H9 (cell line): ENCODE measurements around the gene TMOD3. TPM values are rescaled to one million over a fixed set of nuclear protein-coding genes. Genes with fewer than 3 reads are reported as not detected.

Experiments used
- DNase-seq: peaks from one replicate; pipeline ENCODE4 v3.0.0-alpha.2; 2017
- H2AFZ ChIP-seq: one replicate; pipeline ENCODE4 v1.6.1; 2013; ENCODE audit warnings: mild to moderate bottlenecking, low read length, control low read depth, moderate library complexity
- H2AK5ac ChIP-seq: 2 replicates; pipeline ENCODE4 v1.6.1; 2013; ENCODE audit warnings: low read length, control low read depth, mixed read lengths; ENCODE audit not compliant: insufficient read length
- H2BK120ac ChIP-seq: one replicate; pipeline ENCODE4 v1.6.1; 2013; ENCODE audit warnings: low read depth, mild to moderate bottlenecking, low read length, control low read depth, inconsistent platforms; ENCODE audit not compliant: poor library complexity, severe bottlenecking
- H2BK12ac ChIP-seq: 2 replicates; pipeline ENCODE4 v1.6.1; 2013; ENCODE audit warnings: low read length, control low read depth, mixed read lengths, low read depth; ENCODE audit not compliant: insufficient read length
- H2BK15ac ChIP-seq: 2 replicates; pipeline ENCODE4 v1.6.1; 2013; ENCODE audit warnings: low read depth, low read length, control low read depth
- H2BK20ac ChIP-seq: one replicate; pipeline ENCODE4 v1.6.1; 2013; ENCODE audit warnings: low read depth, mild to moderate bottlenecking, low read length, control low read depth, inconsistent platforms; ENCODE audit not compliant: poor library complexity, severe bottlenecking
- H2BK5ac ChIP-seq: 2 replicates; pipeline ENCODE4 v1.6.1; 2013; ENCODE audit warnings: low read length, control low read depth, mixed read lengths; ENCODE audit not compliant: insufficient read length
- H3K14ac ChIP-seq: 2 replicates; pipeline ENCODE4 v1.6.1; 2013; ENCODE audit warnings: low read length, control low read depth; ENCODE audit not compliant: insufficient read depth
- H3K18ac ChIP-seq: 2 replicates; pipeline ENCODE4 v1.6.1; 2013; ENCODE audit warnings: low read depth, mild to moderate bottlenecking, mixed read lengths, low read length, control low read depth; ENCODE audit not compliant: insufficient read length
- H3K23ac ChIP-seq: 2 replicates; pipeline ENCODE4 v1.6.1; 2013; ENCODE audit warnings: low read length, control low read depth, mixed read lengths, low read depth; ENCODE audit not compliant: insufficient read length
- H3K23me2 ChIP-seq: 2 replicates; pipeline ENCODE4 v1.6.1; 2013; ENCODE audit warnings: low read depth, mild to moderate bottlenecking, mixed read lengths, low read length, control low read depth; ENCODE audit not compliant: insufficient read length, poor library complexity, severe bottlenecking
- H3K27ac ChIP-seq: 2 replicates; pipeline ENCODE4 v1.5.1; 2013; ENCODE audit warnings: low read length, control low read depth, mixed read lengths, low read depth; ENCODE audit not compliant: insufficient read length
- H3K27me3 ChIP-seq: 2 replicates; pipeline ENCODE4 v1.6.1; 2013; ENCODE audit warnings: low read length, control low read depth, inconsistent platforms; ENCODE audit not compliant: insufficient read depth
- H3K4ac ChIP-seq: 2 replicates; pipeline ENCODE4 v1.6.1; 2013; ENCODE audit warnings: low read depth, mild to moderate bottlenecking, control low read depth, inconsistent platforms, low read length, moderate library complexity
- H3K4me1 ChIP-seq: 2 replicates; pipeline ENCODE4 v1.6.1; 2013; ENCODE audit warnings: low read length, control low read depth, inconsistent platforms; ENCODE audit not compliant: insufficient read depth
- H3K4me2 ChIP-seq: 2 replicates; pipeline ENCODE4 v1.6.1; 2013; ENCODE audit warnings: low read length, control low read depth, mixed read lengths; ENCODE audit not compliant: insufficient read length, insufficient read depth
- H3K56ac ChIP-seq: 2 replicates; pipeline ENCODE4 v1.6.1; 2013; ENCODE audit warnings: low read depth, mild to moderate bottlenecking, mixed read lengths, low read length, control low read depth; ENCODE audit not compliant: insufficient read length
- H3K79me1 ChIP-seq: 2 replicates; pipeline ENCODE4 v1.6.1; 2013; ENCODE audit warnings: low read depth, mild to moderate bottlenecking, moderate library complexity, low read length, control low read depth, inconsistent platforms; ENCODE audit not compliant: insufficient read depth, poor library complexity, severe bottlenecking
- H3K79me2 ChIP-seq: 2 replicates; pipeline ENCODE4 v1.6.1; 2013; ENCODE audit warnings: low read length, control low read depth, inconsistent platforms; ENCODE audit not compliant: insufficient read depth
- H3K9ac ChIP-seq: 2 replicates; pipeline ENCODE4 v1.6.1; 2013; ENCODE audit warnings: low read length, control low read depth, mixed read lengths; ENCODE audit not compliant: insufficient read length; ENCODE audit errors: extremely low read depth
- H3K9me3 ChIP-seq: one replicate; pipeline ENCODE4 v1.6.1; 2013; ENCODE audit warnings: low read depth, low read length, inconsistent platforms; ENCODE audit not compliant: control insufficient read depth
- H3T11ph ChIP-seq: one replicate; pipeline ENCODE4 v1.6.1; 2013; ENCODE audit warnings: mild to moderate bottlenecking, low read length, control low read depth, inconsistent platforms
- H4K20me1 ChIP-seq: one replicate; pipeline ENCODE4 v1.6.1; 2013; ENCODE audit not compliant: control insufficient read depth, insufficient read length, insufficient read depth
- H4K5ac ChIP-seq: 2 replicates; pipeline ENCODE4 v1.6.1; 2013; ENCODE audit warnings: low read depth, mild to moderate bottlenecking, mixed read lengths, low read length, control low read depth; ENCODE audit not compliant: insufficient read length
- H4K8ac ChIP-seq: replicated peaks from 2 replicates; pipeline ENCODE4 v1.6.1; 2013; ENCODE audit warnings: low read length, control low read depth, mixed read lengths, low read depth; ENCODE audit not compliant: insufficient read length
- H4K91ac ChIP-seq: 2 replicates; pipeline ENCODE4 v1.6.1; 2013; ENCODE audit warnings: low read depth, mild to moderate bottlenecking, moderate library complexity, mixed read lengths, low read length, control low read depth; ENCODE audit not compliant: insufficient read length
- H3K27ac Mint-ChIP-seq, 3 experiments: 2 replicates in 2 of 3; 3 replicates in 1 of 3; pipeline ENCODE4 v1.8.0; 2020 to 2021; ENCODE audit warnings: mixed read lengths in 3 of 3, mild to moderate bottlenecking in 1 of 3, moderate library complexity in 1 of 3
- H3K27me3 Mint-ChIP-seq: 2 replicates; pipeline ENCODE4 v1.8.0; 2021; ENCODE audit warnings: low read depth, mild to moderate bottlenecking, moderate library complexity, mixed read lengths
- H3K36me3 Mint-ChIP-seq, 3 experiments: 2 replicates in 2 of 3; 3 replicates in 1 of 3; pipeline ENCODE4 v1.8.0; 2020 to 2021; ENCODE audit warnings: low read depth in 3 of 3, mixed read lengths in 3 of 3; ENCODE audit not compliant: insufficient read depth in 1 of 3
- H3K4me1 Mint-ChIP-seq, 2 experiments: 2 replicates each; pipeline ENCODE4 v1.8.0; 2020; ENCODE audit warnings: mixed read lengths in 2 of 2
- H3K4me3 Mint-ChIP-seq, 2 experiments: 2 replicates in 1 of 2; 3 replicates in 1 of 2; pipeline ENCODE4 v1.8.0; 2020 to 2021; ENCODE audit warnings: mild to moderate bottlenecking in 2 of 2, mixed read lengths in 2 of 2, moderate library complexity in 1 of 2
- H3K9me3 Mint-ChIP-seq, 2 experiments: 2 replicates in 1 of 2; 3 replicates in 1 of 2; pipeline ENCODE4 v1.8.0; 2020; ENCODE audit warnings: mild to moderate bottlenecking in 2 of 2, mixed read lengths in 2 of 2, moderate library complexity in 1 of 2
- WGBS: extraction: QIAGEN DNeasy Blood & Tissue Kit; methylation state at CpG from one replicate; pipeline ENCODE4 v1.1.7; 2013; ENCODE audit warnings: missing lambda C conversion rate, low lambda C conversion rate, mixed read lengths; ENCODE audit not compliant: insufficient read length; ENCODE audit errors: extremely low coverage; 5-methylcytosine and 5-hydroxymethylcytosine counted together
- total RNA-seq: library from RNA; stranded (reverse); gene quantifications from 2 replicates; pipeline ENCODE4 v1.2.1, GENCODE V29; 2021
- TF ChIP-seq, protein P1 (sequence below): fragments of 200-600 bp; sonication (generic); conservative IDR thresholded peaks from 3 replicates; pipeline ENCODE4 v1.8.0; 2021; ENCODE audit warnings: antibody characterized with exemption, mild to moderate bottlenecking

TMOD3 gene
- total RNA-seq, 1 experiment from 2014 or later, result 24.7 TPM

DNA sequence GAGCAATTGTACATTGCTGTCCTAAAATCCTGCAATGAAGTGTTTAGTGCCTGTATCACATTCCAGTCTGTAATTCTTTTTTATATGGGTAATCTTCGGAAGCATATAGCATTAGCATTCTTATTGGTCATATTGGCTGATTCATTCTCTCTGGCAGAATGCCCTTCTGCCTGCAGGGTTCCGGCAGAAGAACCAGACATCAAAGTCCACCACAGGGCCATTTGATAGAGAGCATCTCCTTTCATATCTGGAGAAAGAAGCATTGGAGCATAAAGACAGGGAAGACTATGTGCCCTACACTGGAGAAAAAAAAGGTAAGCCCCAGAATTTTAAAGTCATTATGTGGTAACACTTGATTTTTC, 39.6 kb downstream of the TMOD3 start:
- H2BK15ac ChIP-seq, result no peak overlapping the region
- H3T11ph ChIP-seq, result no peak overlapping the region
- H4K91ac ChIP-seq, result no peak overlapping the region
- H3K4me2 ChIP-seq, result no peak overlapping the region
- Mint-ChIP-seq H3K4me1 (peaks cover 18 to 20% of the 10 kb centered on the region in 2 experiments), H3K4me3 (no peak overlapping the region), H3K27ac (no peak overlapping the region), H3K9me3 (no peaks in the 10 kb centered on the region), H3K27me3 (no peaks in the 10 kb centered on the region), H3K36me3 (peaks cover 22 to 30% (median 24%) of the 10 kb centered on the region in 3 experiments)
- no peak overlapping the region for H2BK12ac ChIP-seq
- H2BK120ac ChIP-seq, result no peak overlapping the region
- H2AK5ac ChIP-seq, result no peak overlapping the region
- no peak for DNase-seq
- H3K14ac ChIP-seq, result no peak overlapping the region
- H2BK5ac ChIP-seq, result no peak overlapping the region
- no peaks in the 10 kb centered on the region for H4K20me1 ChIP-seq
- H3K23ac ChIP-seq, result no peak overlapping the region
- no CpG with 5 or more reads among the region's 2 CpGs for WGBS
- H3K79me1 ChIP-seq, result no peaks in the 10 kb centered on the region
- H3K4me1 ChIP-seq, result peaks cover 4% of the 10 kb centered on the region; the same call in 1 of the 2 replicates
- TF ChIP-seq, protein P1, sequence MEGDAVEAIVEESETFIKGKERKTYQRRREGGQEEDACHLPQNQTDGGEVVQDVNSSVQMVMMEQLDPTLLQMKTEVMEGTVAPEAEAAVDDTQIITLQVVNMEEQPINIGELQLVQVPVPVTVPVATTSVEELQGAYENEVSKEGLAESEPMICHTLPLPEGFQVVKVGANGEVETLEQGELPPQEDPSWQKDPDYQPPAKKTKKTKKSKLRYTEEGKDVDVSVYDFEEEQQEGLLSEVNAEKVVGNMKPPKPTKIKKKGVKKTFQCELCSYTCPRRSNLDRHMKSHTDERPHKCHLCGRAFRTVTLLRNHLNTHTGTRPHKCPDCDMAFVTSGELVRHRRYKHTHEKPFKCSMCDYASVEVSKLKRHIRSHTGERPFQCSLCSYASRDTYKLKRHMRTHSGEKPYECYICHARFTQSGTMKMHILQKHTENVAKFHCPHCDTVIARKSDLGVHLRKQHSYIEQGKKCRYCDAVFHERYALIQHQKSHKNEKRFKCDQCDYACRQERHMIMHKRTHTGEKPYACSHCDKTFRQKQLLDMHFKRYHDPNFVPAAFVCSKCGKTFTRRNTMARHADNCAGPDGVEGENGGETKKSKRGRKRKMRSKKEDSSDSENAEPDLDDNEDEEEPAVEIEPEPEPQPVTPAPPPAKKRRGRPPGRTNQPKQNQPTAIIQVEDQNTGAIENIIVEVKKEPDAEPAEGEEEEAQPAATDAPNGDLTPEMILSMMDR, result no peak
- H3K23me2 ChIP-seq, result no peaks in the 10 kb centered on the region
- no peak overlapping the region for H2AFZ ChIP-seq
- no peak overlapping the region for H3K18ac ChIP-seq
- no peak overlapping the region for H3K56ac ChIP-seq
- H3K9ac ChIP-seq, result no peak overlapping the region
- H3K79me2 ChIP-seq, result no peaks in the 10 kb centered on the region
- no peaks in the 10 kb centered on the region for H3K27me3 ChIP-seq
- H4K5ac ChIP-seq, result no peak overlapping the region
- H3K27ac ChIP-seq, result no peak overlapping the region
- H4K8ac ChIP-seq, result no peak overlapping the region
- H2BK20ac ChIP-seq, result no peak overlapping the region
- no peaks in the 10 kb centered on the region for H3K9me3 ChIP-seq
- H3K4ac ChIP-seq, result no peak overlapping the region
